Thyroid gland (tissue), 4 donors: Measurements from ENCODE around the gene HBM.

ENCODE experiments used
- POLR2A ChIP-seq, 2 donors: fragments of 450-650 bp; IDR thresholded peaks; one replicate each; pipeline ENCODE4 v1.6.1; 2017; ENCODE audit warnings: antibody characterized with exemption in 2 of 2, mild to moderate bottlenecking in 2 of 2, moderate library complexity in 1 of 2
- TF ChIP-seq, protein P1 (sequence below), 6 experiments: fragments of 200-600 bp in 3 of 6; fragments of 450-650 bp in 3 of 6; sonication (generic) in 3 of 6; IDR thresholded peaks; one replicate each; pipeline ENCODE4 v1.5.1; 2016 to 2019; ENCODE audit warnings: antibody characterized with exemption in 6 of 6, mild to moderate bottlenecking in 2 of 6, inconsistent platforms in 1 of 6, moderate library complexity in 1 of 6

DNA sequence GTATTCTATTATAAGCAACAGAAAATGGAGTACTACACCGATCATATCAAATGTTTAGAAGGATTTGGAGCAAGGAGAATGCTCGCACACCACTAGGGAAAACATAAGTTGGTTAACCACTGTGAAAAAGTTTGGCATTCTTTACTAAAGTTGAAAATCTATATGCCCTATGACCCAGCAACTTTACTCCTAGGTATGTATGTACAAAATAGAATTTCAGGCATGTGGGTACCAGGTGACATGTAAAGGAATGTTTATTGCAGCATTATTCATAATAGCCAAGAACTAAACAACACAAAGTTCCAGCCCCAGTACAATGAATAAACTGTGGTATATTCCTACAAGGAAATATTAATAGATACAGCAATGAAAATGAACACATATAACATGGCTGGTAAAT lies 19.1 kb upstream of the HBM start:
- TF ChIP-seq, protein P1, sequence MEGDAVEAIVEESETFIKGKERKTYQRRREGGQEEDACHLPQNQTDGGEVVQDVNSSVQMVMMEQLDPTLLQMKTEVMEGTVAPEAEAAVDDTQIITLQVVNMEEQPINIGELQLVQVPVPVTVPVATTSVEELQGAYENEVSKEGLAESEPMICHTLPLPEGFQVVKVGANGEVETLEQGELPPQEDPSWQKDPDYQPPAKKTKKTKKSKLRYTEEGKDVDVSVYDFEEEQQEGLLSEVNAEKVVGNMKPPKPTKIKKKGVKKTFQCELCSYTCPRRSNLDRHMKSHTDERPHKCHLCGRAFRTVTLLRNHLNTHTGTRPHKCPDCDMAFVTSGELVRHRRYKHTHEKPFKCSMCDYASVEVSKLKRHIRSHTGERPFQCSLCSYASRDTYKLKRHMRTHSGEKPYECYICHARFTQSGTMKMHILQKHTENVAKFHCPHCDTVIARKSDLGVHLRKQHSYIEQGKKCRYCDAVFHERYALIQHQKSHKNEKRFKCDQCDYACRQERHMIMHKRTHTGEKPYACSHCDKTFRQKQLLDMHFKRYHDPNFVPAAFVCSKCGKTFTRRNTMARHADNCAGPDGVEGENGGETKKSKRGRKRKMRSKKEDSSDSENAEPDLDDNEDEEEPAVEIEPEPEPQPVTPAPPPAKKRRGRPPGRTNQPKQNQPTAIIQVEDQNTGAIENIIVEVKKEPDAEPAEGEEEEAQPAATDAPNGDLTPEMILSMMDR (IDR thresholded peaks at IDR 0.05): no peak
- TF ChIP-seq POLR2A (IDR thresholded peaks at IDR 0.05): no peak
